LNCAP (cell line): ENCODE results near the gene IPO7.

Source experiments
- CTCF ChIP-seq: fragments of 450-650 bp; IDR thresholded peaks from 2 replicates; pipeline ENCODE4 v1.5.1; 2017; ENCODE audit warnings: mild to moderate bottlenecking

Gene IPO7

GRCh38 chr11:9386901-9387300, 2.4 kb downstream of the IPO7 start:
- TF ChIP-seq CTCF, result no peak

DNA sequence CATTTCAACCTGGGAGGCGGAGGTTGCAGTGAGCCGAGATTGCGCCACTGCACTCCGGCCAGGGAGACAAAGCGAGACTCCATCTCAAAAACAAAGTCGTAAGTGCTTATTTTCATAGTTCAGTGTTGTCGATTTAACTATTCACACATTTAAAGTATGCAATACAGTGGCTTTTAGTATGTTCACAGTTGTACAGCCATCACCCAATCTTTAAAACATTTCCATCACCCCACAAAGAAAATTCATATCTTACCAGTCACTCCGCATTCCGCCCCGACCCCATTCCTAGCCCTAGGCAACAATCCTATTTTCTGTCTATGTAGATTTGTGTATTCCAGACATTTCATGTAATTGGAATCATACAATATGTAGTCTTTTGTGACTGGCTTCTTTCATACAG, 11.9 kb downstream of the IPO7 start:
- TF ChIP-seq CTCF, result no peak

GRCh38 chr11:9396752-9397151, 12.3 kb downstream of the IPO7 start:
- no peak for TF ChIP-seq CTCF

DNA sequence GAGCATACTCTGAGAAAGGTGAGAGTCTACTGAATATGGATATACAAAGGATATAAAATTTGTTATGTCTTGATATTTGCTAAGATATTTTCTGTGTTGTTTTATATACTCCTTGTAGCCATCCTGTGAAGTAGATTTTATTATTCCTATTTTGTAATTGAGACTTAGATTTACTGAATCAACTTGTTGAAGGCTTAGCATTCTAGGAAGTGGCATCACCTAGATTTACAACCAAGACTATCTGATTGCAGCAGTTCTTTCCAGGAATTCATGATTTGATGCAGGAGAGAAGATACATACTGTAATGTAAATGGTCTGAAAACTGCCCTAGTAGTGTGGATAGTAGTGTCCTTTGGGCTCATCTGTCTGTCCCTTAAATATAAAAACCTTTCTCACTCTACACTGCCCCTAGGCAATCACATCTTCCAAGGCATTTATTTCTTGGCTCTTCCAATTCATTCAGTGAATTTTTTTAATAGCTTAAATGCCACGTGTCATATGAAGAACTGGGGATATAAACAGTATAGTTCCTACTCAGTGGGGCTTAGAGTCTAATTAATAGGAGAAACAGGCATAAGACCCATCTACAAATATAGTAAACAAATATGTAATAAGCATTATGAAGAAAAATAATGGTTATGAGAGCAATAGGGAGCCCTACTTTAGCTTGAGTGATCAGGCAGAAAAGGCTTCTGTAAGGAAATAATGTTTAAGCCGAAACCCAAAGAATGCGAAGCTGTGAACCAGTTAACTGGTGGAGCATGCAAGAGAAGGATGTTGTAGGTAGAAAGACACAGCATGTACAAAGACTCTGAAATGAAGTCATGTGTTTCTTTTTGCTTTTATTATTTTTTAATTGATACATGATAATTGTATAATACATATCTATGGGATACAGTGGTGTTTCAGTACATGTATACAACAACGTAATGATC, 13.6 kb downstream of the IPO7 start:
- no peak for TF ChIP-seq CTCF

DNA sequence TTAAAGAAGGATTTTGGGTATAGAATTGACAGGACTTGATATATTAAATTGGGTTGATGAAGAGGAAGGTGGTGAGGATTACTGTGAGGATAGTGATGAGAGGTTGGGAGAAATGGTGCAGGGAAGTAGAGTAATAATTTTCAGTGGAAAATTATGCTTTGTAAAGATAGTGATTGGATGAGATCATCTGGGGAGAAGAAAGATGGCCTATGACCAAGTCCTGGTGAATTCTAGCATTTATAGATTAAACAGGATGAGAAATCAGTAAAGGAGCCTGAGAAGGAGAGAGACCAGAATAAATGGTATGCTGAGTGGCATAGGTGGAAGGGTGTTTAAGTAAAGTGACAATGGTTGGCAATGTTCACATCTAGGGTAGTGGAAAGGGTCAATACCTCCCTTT, 15.0 kb downstream of the IPO7 start:
- TF ChIP-seq CTCF, result no peak

DNA sequence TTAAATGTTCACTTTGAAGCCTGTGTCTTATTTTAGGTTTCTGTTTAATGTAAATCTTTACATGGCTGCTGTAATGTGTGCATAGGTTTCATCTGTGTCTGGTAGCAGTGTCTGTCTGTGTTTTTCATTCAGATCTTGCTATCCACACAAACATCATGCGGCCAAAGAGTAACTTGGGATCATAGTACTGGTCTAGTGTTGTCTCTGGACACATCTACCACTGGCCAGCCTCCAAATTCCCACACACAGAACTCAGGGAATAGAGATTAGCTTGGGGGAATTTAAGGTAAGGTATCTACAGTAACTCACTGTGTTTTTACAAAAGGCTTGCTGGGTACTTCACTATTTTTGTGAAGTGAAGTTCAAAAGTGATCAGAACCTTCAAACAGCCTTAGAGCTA, 44.3 kb downstream of the IPO7 start:
- TF ChIP-seq CTCF, result no peak

DNA sequence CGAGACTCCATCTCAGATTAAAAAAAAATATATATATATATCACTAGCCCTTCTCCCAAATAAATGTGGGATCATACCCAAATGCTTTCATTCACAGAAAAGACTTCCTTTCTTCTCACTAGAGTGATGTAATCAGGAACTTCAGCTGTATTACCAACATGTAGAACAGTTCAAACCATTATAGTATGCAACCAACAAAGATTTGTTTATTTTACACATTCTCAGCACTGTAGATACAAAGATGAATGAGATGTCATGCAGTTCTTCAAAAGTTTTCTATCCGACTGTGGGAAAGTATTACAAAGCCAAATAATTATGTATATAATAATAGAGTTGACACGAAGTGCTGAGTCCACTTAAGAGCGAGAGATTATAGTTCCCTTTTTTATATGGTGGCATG, 54.2 kb downstream of the IPO7 start:
- no peak for TF ChIP-seq CTCF

DNA sequence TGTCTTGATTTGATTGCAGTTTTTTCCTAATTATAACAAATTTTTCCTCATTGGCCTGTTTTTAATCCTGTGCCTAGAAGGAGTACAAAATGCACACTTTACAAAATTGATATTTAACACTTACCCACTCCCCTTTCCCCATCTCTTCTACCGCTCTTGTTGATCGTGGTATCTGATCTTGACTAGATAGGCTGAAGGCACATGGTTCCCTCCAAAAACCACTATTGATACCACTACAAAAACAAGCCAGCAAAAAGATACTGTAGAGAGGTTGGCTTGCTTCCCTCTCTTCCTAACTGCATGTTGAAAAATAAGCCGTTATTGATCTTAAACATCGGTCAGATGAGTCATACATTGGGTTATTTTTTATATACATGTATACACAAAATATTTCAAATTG, 61.8 kb downstream of the IPO7 start:
- no peak for TF ChIP-seq CTCF
